ENCODE data around the gene CUL2. TPM values are rescaled to one million over a fixed set of nuclear protein-coding genes. Genes with fewer than 3 reads are reported as not detected.

Gene CUL2
- total and polyA plus RNA-seq, 10 of the 15 experiments (the other 5 are each of a cell fraction or from before 2014, with no cell fraction given) = 11.9 to 56.5 (median 33.2) TPM

GRCh38 chr10:35040760-35041501 lies 49.2 kb downstream of the CUL2 start:
- FAIRE-seq (no peak), ATAC-seq (no peak), DNase-seq (ENCODE audit: low read depth, low spot score) (no peak)
- RAD21 ChIA-PET (ENCODE audit: unreplicated experiment) = no interaction called here
- no peak for TF ChIP-seq NFXL1 (IDR thresholded peaks at IDR 0.05; ENCODE audit: borderline replicate concordance)
- no peak for TF ChIP-seq CREB1 (IDR thresholded peaks at IDR 0.05; ENCODE audit: low read depth)
- no peak for TF ChIP-seq CBX3 (IDR thresholded peaks at IDR 0.05; ENCODE audit: borderline replicate concordance, low read depth)
- no peak for TF ChIP-seq BCLAF1 (IDR thresholded peaks at IDR 0.05)
- no peak for TF ChIP-seq BHLHE40 (IDR thresholded peaks at IDR 0.05; ENCODE audit: borderline replicate concordance in 1 of 2, low read depth in 2 of 2, low read length in 1 of 2)
- TF ChIP-seq JUNB (IDR thresholded peaks at IDR 0.05) = no peak
- no peak for TF ChIP-seq ASH2L (IDR thresholded peaks at IDR 0.05; ENCODE audit: borderline replicate concordance, low read depth)
- TF ChIP-seq MEF2A (IDR thresholded peaks at IDR 0.05; ENCODE audit: insufficient read depth, low read depth, low read length) = no peak
- TF ChIP-seq GATAD2B (conservative IDR thresholded peaks at IDR 0.05; ENCODE audit: low read depth) = no peak
- TF ChIP-seq GABPA (IDR thresholded peaks at IDR 0.05; ENCODE audit: low read depth) = no peak
- TF ChIP-seq ZNF384 (IDR thresholded peaks at IDR 0.05; ENCODE audit: borderline replicate concordance, low read depth, low read length) = no peak
- no peak for TF ChIP-seq NR2C1 (IDR thresholded peaks at IDR 0.05)
- no peak for TF ChIP-seq KLF5 (IDR thresholded peaks at IDR 0.05; ENCODE audit: partially characterized antibody)
- TF ChIP-seq CTCF (IDR thresholded peaks at IDR 0.05 in 2 of 3, conservative IDR thresholded peaks at IDR 0.05 in 1 of 3; ENCODE audit: control insufficient read depth in 2 of 3, extremely low read depth in 1 of 3, insufficient read depth in 1 of 3, low read depth in 3 of 3, low read length in 3 of 3) = no peak
- Histone ChIP-seq H3K4me3 (no peak overlapping the region), H3K9ac (ENCODE audit: control insufficient read depth, insufficient read depth, low read length) (no peak overlapping the region), H3K27ac (ENCODE audit: control insufficient read depth, insufficient read depth) (no peak overlapping the region), H3K9me3 (replicated peaks; ENCODE audit: control insufficient read depth, insufficient read depth, low read length) (no peaks in the 10 kb centered on the region), H3K27me3 (replicated peaks in 1 of 2; ENCODE audit: control insufficient read depth in 2 of 2, insufficient read depth in 2 of 2, low read length in 1 of 2) (no peaks in the 10 kb centered on the region), H3K4me2 (ENCODE audit: control insufficient read depth, insufficient read depth) (no peak overlapping the region), H4K20me1 (ENCODE audit: control insufficient read depth, insufficient read depth) (no peaks in the 10 kb centered on the region), H2AFZ (ENCODE audit: control insufficient read depth, low read depth, low read length) (no peak overlapping the region), H3K4me1 (ENCODE audit: control insufficient read depth, insufficient read depth, low read length) (no peaks in the 10 kb centered on the region), H3K79me2 (ENCODE audit: control insufficient read depth, insufficient read depth, low read length) (no peaks in the 10 kb centered on the region), H3K36me3 (ENCODE audit: control insufficient read depth in 2 of 2, insufficient read depth in 2 of 2, low read length in 1 of 2) (peaks cover 0 to 17% of the 10 kb centered on the region in 2 experiments; a peak in 3 of 4 replicates)
- in situ Hi-C loops (cut with MboI) (no loop called here), intact Hi-C loops (cut with micrococcal nuclease; ENCODE audit: unreplicated experiment) (no loop called here)
- CTCF ChIA-PET = no interaction called here
- BruUV-seq (replicated peaks) = no TSS peak
- 85% methylated on average over 6 of the region's 6 CpGs for WGBS (ENCODE audit: insufficient coverage, insufficient replicate concordance, low lambda C conversion rate, missing lambda C conversion rate)
- POLR2A ChIA-PET = no interaction called here
- SMC1A ChIA-PET (ENCODE audit: uncharacterized antibody, unreplicated experiment) = no interaction called here

All from GM12878 (cell line).